ENCODE data around the gene APOH. TPM values are rescaled to one million over a fixed set of nuclear protein-coding genes. Genes with fewer than 3 reads are reported as not detected.

The APOH gene
- total RNA-seq, 4 donors from 2014 or later: 0.55 TPM; not detected in 3

DNA sequence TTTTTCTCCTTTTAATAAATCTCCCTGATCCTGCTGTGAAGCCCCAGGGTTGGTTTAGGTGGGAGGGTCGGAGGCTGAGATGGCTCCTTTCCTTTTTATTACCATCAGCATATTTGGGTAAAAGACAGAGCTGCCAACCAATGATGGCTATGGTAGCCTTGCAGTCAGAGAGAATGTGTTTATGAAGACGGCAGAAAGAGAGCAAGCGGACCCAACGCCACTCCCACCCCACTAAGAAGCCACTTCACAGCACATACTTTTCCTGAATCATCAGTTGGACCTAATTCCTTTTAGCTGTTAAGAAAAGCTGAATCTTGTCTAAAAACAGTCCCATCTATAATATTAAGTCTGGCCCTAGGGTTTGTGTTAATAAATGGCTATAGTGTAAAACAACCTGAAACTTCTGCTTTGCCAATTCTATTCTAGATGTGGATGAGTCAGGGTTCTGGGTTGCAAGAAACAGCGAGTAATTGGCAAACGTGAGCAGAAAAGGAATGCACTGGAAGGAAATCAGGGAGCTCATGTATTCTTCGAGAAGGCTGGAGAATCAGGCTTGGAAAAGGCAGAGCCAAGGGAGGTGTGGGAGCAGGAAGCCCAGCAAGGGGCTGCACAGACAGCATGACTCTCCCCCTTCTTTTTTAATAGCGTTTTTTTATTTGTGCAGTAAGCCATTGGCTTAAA, 39.2 kb upstream of the APOH start:
- intact Hi-C loops (cut with DNase I; ENCODE audit: low total_unique reads) (no loop called here), in situ Hi-C loops (cut with MboI; ENCODE audit: low pct_ligation_motif_present in 1 of 4, low pct_unique_long_range_greater_than_20kb in 1 of 4, low sequenced_read_pairs in 3 of 4) (loop anchor here in 2 of 4 donors (25.0 kb wide), 3 partner anchors 169 to 394 kb away; no protein-coding TSS in a partner anchor)
- WGBS, 2 donors (ENCODE audit: low coverage in 1 of 2): 60 to 67% methylated on average over 6 to 8 of the region's 8 CpGs
- Histone ChIP-seq H3K4me1 (no peaks in the 10 kb centered on the region), H3K27me3 (no peaks in the 10 kb centered on the region), H3K36me3 (no peaks in the 10 kb centered on the region), H3K9me3 (no peaks in the 10 kb centered on the region), H3K27ac (no peak overlapping the region), H3K4me3 (no peak overlapping the region)
- TF ChIP-seq POLR2A (IDR thresholded peaks at IDR 0.05) (no peak), EP300 (IDR thresholded peaks at IDR 0.05; ENCODE audit: low read depth) (no peak), POLR2AphosphoS5 (IDR thresholded peaks at IDR 0.05) (no peak)
- TF ChIP-seq, protein P1, sequence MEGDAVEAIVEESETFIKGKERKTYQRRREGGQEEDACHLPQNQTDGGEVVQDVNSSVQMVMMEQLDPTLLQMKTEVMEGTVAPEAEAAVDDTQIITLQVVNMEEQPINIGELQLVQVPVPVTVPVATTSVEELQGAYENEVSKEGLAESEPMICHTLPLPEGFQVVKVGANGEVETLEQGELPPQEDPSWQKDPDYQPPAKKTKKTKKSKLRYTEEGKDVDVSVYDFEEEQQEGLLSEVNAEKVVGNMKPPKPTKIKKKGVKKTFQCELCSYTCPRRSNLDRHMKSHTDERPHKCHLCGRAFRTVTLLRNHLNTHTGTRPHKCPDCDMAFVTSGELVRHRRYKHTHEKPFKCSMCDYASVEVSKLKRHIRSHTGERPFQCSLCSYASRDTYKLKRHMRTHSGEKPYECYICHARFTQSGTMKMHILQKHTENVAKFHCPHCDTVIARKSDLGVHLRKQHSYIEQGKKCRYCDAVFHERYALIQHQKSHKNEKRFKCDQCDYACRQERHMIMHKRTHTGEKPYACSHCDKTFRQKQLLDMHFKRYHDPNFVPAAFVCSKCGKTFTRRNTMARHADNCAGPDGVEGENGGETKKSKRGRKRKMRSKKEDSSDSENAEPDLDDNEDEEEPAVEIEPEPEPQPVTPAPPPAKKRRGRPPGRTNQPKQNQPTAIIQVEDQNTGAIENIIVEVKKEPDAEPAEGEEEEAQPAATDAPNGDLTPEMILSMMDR (IDR thresholded peaks at IDR 0.05): no peak
- DNase-seq: no peak

DNA sequence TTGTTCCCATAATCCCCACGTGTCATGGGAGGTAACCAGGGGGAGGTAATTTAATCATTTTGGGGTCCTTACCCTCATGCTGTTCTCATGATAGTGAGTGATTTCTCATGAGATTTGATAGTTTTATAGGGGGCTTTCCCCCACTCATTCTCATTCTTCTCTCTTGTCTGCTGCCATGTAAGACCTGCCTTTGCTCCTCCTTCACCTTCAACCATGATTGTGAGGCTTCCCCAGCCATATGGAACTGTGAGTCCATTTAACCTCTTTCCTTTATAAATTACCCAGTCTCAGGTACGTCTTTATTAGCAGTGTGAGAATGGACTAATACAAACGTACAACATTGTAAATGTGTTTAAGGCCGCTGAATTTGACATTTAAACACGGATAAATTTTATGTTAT, 35.5 kb upstream of the APOH start:
- intact Hi-C loops (cut with DNase I; ENCODE audit: low total_unique reads) (no loop called here), in situ Hi-C loops (cut with MboI; ENCODE audit: low pct_ligation_motif_present in 1 of 4, low pct_unique_long_range_greater_than_20kb in 1 of 4, low sequenced_read_pairs in 3 of 4) (loop anchor here in 2 of 4 donors (25.0 kb wide), 3 partner anchors 173 to 398 kb away; no protein-coding TSS in a partner anchor)
- no peak overlapping the region for H3K27ac ChIP-seq
- no peaks in the 10 kb centered on the region for H3K9me3 ChIP-seq
- no peaks in the 10 kb centered on the region for H3K36me3 ChIP-seq
- TF ChIP-seq POLR2AphosphoS5 (IDR thresholded peaks at IDR 0.05) (no peak), EP300 (IDR thresholded peaks at IDR 0.05; ENCODE audit: low read depth) (no peak), POLR2A (IDR thresholded peaks at IDR 0.05) (no peak)
- TF ChIP-seq, protein P1 (IDR thresholded peaks at IDR 0.05): no peak
- no peak for DNase-seq
- 89 to 90% methylated on average over 5 of the region's 5 CpGs for WGBS, 2 donors (ENCODE audit: low coverage in 1 of 2)
- H3K4me3 ChIP-seq: no peak overlapping the region
- no peaks in the 10 kb centered on the region for H3K27me3 ChIP-seq
- H3K4me1 ChIP-seq: no peaks in the 10 kb centered on the region

DNA sequence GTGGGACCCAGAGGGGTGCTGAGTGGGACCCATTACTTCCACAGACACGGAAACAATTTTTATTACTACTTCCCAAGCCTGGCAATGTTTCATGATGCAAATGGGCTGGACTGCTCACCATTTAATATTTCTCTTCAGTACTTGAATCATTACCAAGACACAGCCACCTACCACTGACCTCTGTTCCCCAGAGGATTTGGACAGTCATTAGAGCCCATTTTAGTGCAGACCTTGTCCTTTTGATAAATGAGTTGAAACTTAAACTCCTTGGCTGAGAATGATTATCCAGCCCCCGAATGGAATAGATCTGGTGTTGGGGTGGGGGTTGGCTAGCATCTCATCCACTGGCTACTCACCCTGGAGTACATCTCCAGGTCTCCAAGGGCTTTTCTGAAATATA, 33.6 kb upstream of the APOH start:
- Histone ChIP-seq H3K27ac (no peak overlapping the region), H3K9me3 (no peaks in the 10 kb centered on the region), H3K27me3 (no peaks in the 10 kb centered on the region), H3K36me3 (no peaks in the 10 kb centered on the region), H3K4me1 (no peaks in the 10 kb centered on the region), H3K4me3 (no peak overlapping the region)
- in situ Hi-C loops (cut with MboI; ENCODE audit: low pct_ligation_motif_present in 1 of 4, low pct_unique_long_range_greater_than_20kb in 1 of 4, low sequenced_read_pairs in 3 of 4) (loop anchor here in 2 of 4 donors (25.0 kb wide), 3 partner anchors 175 to 400 kb away; no protein-coding TSS in a partner anchor), intact Hi-C loops (cut with DNase I; ENCODE audit: low total_unique reads) (no loop called here)
- TF ChIP-seq POLR2A (IDR thresholded peaks at IDR 0.05): no peak
- TF ChIP-seq, protein P1 (IDR thresholded peaks at IDR 0.05): no peak
- TF ChIP-seq EP300 (IDR thresholded peaks at IDR 0.05; ENCODE audit: low read depth): no peak
- TF ChIP-seq POLR2AphosphoS5 (IDR thresholded peaks at IDR 0.05): no peak
- no peak for DNase-seq
- 43 to 64% methylated on average over 1 to 2 of the region's 2 CpGs for WGBS, 2 donors (ENCODE audit: low coverage in 1 of 2)

DNA sequence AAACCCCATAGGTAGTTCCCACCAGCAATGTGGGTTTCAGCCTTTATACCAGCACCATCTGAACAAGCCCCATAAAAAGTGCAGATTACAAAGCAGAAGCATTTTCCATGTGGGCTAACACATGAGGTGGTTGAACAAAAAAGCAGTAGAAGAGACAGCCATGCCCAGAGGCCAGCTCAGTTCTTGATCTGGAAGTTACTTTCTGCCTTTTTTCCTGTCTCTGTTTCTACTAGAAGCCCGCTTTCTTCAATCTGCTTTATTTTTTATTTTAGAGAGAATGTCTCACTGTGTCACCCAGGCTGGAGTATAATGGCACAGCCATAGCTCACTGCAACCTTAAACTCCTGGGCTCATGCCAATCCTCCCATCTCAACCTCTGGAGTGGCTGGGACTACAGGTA, 31.5 kb upstream of the APOH start:
- H3K9me3 ChIP-seq: no peaks in the 10 kb centered on the region
- in situ Hi-C loops (cut with MboI; ENCODE audit: low pct_ligation_motif_present in 1 of 4, low pct_unique_long_range_greater_than_20kb in 1 of 4, low sequenced_read_pairs in 3 of 4) (loop anchor here in 2 of 4 donors (25.0 kb wide), 3 partner anchors 177 to 402 kb away; no protein-coding TSS in a partner anchor), intact Hi-C loops (cut with DNase I; ENCODE audit: low total_unique reads) (no loop called here)
- no peak overlapping the region for H3K27ac ChIP-seq
- H3K4me1 ChIP-seq: peaks cover 0 to 2% (median 0%) of the 10 kb centered on the region in 4 donors
- no peak for DNase-seq
- WGBS, 2 donors (ENCODE audit: low coverage in 1 of 2): 55% methylated on average over 1 of the region's 1 CpG; no CpG with 5 or more reads in 1 of the 2 donors
- TF ChIP-seq POLR2AphosphoS5 (IDR thresholded peaks at IDR 0.05): no peak
- TF ChIP-seq EP300 (IDR thresholded peaks at IDR 0.05; ENCODE audit: low read depth): no peak
- TF ChIP-seq, protein P1 (IDR thresholded peaks at IDR 0.05): no peak
- TF ChIP-seq POLR2A (IDR thresholded peaks at IDR 0.05): no peak
- H3K4me3 ChIP-seq: no peak overlapping the region
- H3K36me3 ChIP-seq: no peaks in the 10 kb centered on the region
- H3K27me3 ChIP-seq: no peaks in the 10 kb centered on the region
